Fibroblast of mammary gland (primary cell): ENCODE measurements around the gene CHAD.

ENCODE experiments used
- DNase-seq: peaks from one replicate; pipeline ENCODE4 v3.0.0-alpha.2; 2010; ENCODE audit warnings: low read depth
- H3K4me3 ChIP-seq: 2 replicates; pipeline ENCODE4 v1.5.1; 2011; ENCODE audit warnings: low read depth, mild to moderate bottlenecking, low read length, moderate library complexity; ENCODE audit not compliant: control insufficient read depth
- TF ChIP-seq, protein P1 (sequence below): conservative IDR thresholded peaks from 2 replicates; pipeline ENCODE4 v1.5.1; 2011; ENCODE audit warnings: low read depth, low read length, inconsistent platforms; ENCODE audit not compliant: control insufficient read depth, insufficient read depth

Gene CHAD

DNA sequence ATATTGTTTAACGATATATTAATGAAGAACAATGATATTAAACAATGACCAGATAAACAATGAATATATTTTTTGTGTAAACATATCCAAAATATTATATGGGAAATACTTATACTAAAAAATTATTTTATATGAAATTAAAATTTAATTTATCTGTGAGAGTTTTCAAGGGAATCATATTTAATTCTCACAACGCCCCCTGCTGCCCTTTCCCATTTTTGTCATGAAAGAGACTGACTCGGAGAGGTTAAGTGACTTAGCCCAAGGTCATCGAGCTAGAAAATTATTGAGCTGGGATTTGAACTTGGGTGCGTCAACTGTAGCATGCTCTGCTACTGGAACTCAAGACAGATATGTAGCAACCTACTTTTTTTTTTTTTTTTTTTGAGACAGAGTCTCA lies 32.4 kb upstream of the CHAD start:
- peak; percentile 58 for DNase-seq
- TF ChIP-seq, protein P1, sequence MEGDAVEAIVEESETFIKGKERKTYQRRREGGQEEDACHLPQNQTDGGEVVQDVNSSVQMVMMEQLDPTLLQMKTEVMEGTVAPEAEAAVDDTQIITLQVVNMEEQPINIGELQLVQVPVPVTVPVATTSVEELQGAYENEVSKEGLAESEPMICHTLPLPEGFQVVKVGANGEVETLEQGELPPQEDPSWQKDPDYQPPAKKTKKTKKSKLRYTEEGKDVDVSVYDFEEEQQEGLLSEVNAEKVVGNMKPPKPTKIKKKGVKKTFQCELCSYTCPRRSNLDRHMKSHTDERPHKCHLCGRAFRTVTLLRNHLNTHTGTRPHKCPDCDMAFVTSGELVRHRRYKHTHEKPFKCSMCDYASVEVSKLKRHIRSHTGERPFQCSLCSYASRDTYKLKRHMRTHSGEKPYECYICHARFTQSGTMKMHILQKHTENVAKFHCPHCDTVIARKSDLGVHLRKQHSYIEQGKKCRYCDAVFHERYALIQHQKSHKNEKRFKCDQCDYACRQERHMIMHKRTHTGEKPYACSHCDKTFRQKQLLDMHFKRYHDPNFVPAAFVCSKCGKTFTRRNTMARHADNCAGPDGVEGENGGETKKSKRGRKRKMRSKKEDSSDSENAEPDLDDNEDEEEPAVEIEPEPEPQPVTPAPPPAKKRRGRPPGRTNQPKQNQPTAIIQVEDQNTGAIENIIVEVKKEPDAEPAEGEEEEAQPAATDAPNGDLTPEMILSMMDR: peak; percentile 50
- no peak overlapping the region for H3K4me3 ChIP-seq

DNA sequence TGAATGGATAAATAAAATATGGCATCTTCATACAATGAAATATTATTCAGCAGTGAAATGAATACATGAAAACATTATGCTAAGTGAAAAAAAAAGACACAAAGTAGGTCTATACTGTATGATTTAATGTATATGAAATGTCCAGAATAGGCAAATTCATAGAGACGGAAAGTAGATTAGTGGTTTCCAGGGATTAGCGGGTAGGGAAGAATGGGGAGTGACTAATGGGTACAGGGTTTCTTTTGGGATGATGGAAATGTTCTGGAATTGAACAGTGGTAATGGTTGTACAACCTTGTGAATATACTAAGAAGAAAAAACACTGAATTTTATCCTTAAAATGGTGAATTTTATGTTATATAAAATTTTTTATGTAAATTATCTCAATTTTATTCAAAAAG lies 31.0 kb upstream of the CHAD start:
- DNase-seq: no peak
- TF ChIP-seq, protein P1: no peak
- no peak overlapping the region for H3K4me3 ChIP-seq

DNA sequence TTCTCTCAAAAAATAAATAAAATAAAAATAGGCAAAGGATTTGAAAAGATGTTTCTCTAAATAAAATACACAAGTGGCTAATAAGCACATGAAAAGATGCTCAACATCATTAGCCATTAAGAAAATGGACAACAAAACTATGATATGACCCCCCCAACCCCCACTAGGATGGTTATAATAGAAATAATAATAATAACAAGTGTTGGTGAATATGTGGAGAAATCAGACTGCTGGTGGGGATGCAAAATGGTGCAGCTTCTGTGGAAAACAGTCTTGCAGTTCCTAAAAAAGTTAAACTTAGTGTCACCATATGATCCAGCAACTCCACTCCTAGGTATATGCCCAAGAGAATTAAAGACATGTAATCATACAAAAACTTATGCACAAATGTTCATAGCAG lies 30.6 kb upstream of the CHAD start:
- TF ChIP-seq, protein P1: no peak
- no peak overlapping the region for H3K4me3 ChIP-seq
- no peak for DNase-seq

DNA sequence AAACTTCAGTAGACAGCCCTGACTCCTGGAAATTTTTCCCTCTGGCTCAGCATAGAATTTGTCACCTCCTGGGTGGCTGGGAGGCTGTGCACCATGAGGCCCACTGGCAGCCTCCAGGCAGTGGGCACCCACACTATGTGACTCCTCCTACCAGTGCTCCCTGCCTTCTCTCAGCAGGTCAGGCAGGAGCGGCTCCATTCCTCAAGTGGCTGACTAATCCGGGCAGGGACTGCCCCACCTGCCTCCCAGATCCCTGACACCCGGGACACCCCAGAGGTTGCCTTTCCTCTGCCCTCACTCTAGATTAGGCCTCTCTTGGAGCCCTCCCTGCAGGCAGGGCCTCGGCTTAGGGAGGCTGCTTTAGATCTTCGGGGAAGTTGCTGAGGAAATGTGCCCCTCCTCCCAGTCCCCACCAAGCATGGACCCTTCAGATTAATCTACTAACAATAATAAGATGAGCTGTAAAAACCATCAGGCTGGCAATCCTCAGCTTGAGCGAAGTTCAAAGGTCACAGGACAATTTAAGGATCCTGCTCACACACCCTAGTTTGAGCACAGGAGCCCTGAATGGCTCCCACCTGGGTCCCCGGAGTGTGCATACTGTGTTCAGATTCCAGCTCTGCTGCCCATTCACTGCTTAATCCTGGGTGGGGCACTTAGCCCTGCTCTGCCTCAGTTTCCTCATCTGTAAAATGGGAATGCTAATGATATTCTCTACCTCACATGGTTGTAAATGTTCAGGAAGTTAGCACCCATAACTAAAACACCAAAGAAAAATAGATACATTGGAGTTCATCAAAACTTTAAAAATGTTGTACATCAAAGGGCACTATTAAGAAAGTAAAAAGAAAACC lies 29.6 kb upstream of the CHAD start:
- TF ChIP-seq, protein P1: no peak
- no peak overlapping the region for H3K4me3 ChIP-seq
- no peak for DNase-seq

DNA sequence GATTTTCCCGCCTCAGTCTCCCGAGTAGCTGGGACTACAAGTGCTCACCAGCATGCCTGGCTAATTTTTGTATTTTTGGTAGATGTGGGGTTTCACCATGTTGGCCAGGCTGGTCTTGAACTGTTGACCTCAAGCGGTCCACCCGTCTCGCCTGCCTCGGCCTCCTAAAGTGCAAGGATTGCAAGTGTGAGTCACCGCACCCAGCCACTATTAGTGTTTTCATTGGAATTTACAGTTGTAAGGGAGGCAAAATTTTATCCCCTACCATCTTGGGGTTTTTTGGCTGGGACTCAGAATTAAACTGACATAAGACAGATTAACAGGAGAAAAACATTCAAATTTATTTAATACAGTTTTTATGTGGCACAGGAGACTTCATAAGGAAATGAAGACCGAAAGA lies 27.2 kb upstream of the CHAD start:
- H3K4me3 ChIP-seq: no peak overlapping the region
- DNase-seq: peak; percentile 39
- TF ChIP-seq, protein P1: no peak

DNA sequence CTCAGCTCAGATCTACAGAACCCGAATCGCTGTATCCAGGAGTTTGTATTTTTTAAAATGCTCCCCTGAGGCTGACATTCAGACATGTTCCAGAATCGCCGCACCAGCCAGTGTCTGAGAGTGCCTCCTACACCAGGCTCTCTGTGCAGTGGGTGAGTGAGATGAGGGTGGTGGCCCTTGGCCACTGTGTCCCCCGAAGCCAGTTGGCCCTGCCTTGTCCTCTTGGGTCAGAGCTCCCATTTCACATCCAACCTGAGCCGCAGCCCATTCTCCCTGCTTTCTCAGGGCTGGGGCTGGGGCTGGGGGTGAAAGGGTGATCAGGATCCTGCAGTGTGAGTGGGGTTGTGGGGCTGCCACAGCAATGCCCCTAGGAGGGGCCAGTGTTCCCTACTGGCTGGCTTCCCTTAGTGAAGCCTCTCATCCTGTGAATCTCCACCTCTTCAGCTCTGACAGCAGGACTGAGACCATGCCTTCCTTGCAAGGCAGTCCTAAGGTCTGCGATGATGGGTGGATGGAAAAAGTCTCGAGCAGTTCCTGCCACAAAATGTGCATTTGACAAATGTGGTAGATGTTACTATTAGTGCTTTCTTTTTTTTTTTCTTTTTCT lies 26.6 kb upstream of the CHAD start:
- TF ChIP-seq, protein P1: no peak
- DNase-seq: no peak
- no peak overlapping the region for H3K4me3 ChIP-seq
